HG02678 (cell line): Measurements from ENCODE around the gene ITGB1BP1.

Experiments
- ATAC-seq: cut with Tn5 transposase; IDR thresholded peaks from one replicate; pipeline ENCODE4 v1.9.1; 2021; ENCODE audit warnings: mild to moderate bottlenecking, moderate library complexity; ENCODE audit not compliant: unreplicated experiment

Gene ITGB1BP1, protein sequence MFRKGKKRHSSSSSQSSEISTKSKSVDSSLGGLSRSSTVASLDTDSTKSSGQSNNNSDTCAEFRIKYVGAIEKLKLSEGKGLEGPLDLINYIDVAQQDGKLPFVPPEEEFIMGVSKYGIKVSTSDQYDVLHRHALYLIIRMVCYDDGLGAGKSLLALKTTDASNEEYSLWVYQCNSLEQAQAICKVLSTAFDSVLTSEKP

DNA sequence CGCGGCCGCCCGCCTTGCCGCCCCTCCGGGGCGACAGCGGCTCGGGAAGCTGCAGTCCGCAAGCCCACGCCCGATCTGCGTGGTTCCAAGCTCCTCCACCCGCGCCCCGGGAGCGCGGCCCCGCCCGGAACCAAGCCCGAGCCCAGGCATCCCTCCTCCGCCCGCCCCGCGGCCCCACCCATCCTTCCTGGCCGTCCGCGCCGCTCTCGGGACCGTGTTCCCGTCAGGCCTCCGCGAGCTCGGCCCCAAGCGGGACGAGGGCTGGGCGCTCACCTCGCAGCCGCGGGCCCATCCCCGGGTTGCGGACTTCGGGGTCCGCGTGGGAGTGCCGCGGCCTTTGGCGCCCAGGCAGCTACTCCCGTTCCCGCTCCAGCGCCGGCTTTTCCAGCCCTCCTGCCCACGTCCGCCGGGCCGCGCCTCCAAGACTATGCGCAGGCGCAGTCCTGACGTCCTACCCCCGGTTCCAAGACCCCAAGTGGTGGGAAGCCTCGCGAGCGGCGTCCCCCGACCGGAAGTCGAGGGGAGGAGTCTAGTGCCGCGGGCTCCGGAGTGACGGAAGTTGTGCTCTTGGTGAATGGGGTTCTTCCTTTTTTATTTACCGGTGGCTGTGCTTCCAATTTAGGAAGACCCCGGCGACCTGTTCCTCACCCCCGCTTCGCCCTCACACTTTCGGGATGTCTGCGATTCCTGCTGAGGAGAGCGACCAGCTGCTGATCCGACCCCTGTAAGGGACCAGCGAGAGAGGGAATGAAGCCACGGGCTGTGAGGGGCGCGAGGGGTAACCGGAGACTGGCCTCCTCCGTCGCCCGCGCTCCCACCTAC is at the start of gene ITGB1BP1, which contains the start of gene CPSF3:
Gene ITGB1BP1, minus strand, starts transcription at position 429 of the 822 bp plus-strand sequence. CDS start 4,831 bp downstream, outside the sequence.
Gene CPSF3, plus strand, starts transcription at position 555 of the 822 bp plus-strand sequence. Its CDS starts 120 bp downstream, at position 675.
- peak; percentile 86 for ATAC-seq

DNA sequence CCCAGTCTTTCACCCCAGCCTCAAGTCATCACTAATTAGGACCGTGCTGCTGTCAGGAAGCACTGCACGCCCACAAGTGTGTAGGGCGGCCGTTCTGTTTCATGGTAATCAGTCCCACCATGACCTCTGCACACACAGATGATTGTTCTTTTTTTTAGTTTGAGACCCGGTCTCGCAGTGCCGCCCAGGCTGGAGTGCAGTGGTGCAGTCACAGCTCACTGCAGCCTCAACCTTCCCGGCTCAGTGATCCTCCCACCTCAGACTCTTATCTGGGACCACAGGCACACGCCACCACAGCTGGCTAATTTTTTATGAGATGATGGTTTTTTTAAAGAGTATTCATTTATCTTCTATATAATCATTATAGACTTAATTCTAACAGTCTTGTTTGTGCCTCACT is 49.2 kb upstream of the ITGB1BP1 start:
- ATAC-seq = no peak

DNA sequence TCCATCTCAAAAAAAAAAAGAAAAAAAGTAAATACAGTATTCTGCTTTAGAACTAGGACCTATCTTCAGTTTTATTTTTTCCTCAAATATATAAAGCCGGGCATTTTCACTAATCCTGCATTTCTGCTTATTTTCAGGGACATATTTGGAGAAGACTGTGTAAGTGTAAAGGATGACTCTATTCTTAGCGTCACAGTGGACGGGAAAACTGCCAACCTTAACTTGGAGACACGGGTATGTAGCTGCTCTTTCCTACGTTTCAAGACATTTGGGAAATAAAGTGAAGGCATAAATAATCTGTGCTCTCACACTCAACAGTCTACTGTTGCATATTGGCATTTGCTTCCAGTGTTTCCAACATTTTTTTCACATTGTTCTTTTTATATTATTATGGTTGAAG is 47.9 kb upstream of the ITGB1BP1 start:
- ATAC-seq = no peak

DNA sequence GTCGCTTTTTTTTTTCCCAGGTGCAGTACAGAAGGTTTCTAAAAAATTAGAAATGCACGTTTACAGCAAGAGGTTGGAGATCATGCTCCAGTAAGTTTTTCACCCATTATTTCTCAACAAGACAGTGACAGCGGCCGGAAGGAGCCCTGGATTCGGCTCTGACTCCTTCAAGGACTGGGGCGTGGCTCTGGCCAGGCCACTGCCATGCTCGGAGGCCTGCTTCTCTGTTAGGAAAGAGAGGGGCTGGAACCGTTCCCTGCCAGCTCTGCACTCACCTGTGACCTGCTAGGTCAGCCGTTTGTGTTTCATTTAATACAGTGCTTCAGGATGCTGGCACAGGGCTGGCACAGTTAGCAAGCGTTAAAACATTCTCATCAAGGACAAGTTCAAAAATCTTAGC is 44.4 kb upstream of the ITGB1BP1 start:
- no peak for ATAC-seq

DNA sequence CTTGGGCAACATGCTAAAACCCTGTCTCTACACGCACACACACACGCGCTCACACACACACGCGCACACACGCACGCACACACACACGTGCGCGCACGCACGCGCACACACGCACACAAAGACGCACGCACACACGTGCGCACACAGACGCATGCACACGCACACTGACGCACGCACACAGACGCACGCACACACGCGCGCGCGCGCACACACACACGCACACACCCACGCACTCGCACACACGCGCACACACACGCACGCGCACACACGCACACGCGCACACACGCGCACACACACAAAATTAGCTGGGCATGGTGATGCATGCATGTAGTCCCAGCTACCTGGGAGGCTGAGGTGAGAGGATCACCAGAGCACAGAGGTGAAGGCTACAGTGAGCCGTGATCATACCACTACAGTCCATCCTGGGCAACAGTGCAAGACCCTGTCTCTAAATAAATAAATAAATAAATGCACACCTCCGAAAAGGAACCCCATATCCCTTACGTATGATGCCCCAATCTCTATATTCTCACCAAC is 42.9 kb upstream of the ITGB1BP1 start:
- no peak for ATAC-seq

DNA sequence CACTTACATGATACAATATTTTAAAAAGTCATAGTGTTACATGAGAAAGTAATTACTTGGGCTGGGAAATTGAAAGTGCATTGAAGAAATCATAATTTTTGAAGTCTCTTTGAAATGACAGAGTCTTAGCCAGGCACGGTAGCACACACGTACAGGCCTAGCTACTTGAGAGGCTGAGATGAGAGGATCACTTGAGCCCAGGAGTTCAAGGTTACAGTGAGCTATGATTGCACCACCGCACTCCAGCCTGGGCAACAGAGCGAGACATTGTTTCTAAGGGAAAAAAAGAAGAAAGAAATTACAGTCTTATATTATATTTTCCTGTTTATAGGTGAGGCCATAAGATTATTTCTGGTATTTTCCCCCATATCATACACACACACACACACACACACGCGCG is 41.8 kb upstream of the ITGB1BP1 start:
- no peak for ATAC-seq

DNA sequence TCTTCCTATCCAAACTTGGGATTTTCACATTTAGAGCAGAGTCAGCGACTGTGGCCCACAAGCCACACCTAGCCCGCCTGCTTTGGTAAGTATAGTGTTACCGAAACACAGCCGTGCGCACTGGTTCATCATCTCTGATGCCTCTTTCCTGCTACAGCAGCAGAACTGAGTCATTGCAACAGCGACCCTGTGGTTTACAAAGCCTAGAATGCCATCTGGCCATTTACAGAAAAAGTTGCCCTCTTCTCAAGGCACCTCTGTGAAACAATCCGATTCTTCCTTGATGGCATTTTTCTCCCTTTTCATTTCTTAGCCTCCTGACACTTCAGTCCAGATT is 40.3 kb upstream of the ITGB1BP1 start:
- no peak for ATAC-seq

DNA sequence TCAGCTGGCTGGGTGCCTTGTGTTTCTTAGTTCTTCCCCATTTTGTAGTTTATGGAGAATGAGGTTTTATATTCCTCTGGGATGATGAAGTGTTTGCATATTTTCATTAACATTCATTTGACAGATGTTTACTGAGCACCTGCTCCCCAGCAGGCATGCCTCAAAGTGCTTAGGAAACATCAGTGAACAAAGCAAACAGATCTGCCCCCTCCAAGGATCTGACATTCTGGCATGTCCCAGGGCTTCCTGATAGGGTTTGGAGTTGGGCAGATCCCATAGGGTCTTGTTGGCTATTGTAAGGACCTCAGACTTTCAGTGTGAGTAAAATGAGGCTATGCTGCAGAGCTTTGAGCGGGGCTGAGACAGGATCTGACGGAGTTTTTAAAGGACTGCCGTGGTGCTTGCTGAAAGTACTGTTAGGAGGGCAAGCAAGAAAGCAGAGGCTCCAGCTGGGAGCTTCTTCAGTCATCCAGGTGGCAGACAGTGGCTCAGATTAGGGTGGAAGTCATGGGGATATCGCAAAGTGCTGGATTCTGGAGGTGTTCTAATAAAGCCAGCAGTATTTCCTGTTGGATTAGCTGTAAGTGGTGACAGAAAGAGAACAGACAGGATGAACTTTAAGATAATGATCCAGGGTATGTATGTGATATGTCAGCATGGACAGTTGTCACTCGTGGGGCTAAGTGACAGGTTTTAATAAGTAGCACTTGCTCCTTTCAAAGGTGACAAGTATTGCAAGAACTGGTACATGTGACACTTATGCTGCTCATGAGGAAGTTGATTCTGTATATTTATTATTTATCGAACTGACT is 39.8 kb upstream of the ITGB1BP1 start:
- no peak for ATAC-seq

DNA sequence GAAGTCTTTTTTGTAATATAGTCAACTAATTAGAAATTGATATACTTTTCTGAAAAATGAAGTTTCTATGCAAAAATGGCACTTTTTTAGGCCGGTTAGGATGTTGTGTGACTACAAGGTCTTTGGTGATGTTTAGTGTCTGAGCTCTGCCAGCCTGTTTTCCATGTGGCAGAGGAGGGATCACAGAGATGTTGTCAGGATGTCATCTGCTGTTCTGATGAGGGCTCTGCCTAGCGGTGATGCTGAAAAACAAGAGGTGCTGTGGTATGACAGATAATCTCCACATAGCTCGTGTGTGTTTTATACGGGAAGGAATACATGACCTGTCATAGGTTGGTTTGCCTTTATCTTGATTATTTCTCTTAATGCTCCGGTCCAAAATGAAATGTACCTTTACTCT is 39.0 kb upstream of the ITGB1BP1 start:
- no peak for ATAC-seq

DNA sequence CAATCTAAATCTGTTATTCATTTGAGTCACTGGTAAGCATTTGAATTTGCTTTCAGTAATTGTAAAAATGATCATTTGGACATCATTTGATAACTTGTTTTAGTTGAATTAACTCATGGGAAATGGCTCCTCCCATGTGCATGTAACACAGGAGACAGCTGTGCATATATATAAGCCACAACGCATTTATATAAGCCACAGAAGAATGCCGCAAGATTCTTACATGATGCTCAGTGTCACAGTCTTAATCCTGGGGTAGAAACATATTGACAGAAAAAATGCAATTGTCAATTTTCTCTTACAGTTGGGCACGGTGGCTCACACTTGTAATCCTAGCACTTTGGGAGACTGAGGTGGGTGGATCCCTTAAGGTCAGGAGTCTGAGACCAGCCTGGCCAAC is 37.8 kb upstream of the ITGB1BP1 start:
- ATAC-seq = no peak

DNA sequence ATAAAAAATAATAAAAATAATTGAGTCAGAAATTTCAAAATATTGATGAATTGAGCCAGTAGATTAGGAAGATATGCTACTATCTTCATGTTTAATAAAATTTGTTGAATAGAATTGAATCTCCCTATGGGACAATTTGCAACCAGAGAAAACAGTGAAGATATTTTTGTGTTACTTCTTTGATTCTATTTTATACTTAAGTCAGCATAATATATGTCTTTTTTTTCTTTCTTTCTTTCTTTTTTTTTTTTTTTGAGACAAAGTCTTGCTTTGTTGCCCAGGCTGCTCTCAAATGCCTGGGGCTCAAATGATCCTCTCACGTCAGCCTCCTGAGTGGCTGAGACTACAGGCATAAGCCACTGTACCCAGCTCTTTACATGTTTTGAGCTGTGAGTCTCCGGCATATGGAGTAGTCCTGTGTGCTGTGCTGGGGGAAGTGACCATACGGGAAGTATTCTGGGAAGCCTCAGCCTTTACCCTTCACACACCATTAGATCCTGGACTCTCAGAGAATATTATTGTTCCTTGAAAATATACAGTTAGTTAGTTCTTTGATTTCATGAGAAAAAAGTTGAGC is 37.2 kb upstream of the ITGB1BP1 start:
- ATAC-seq = no peak

DNA sequence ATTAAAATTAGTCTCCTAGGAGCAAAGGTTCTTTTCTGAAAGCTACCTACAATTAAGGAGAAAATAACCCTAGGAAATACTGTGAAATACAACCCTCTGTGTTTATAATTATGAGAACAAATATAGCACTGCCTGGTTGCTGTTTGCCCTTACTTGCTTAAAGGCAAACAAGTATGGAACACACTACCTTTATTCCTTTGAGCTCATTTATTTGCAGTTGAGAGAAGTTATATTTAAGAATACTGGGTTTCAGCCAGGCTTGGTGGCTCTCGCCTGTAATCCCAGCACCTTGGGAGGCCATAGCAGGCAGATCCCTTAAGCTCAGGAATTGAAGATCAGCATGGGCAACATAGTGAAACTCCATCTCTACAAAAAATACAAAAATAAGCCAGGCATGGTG is 27.9 kb upstream of the ITGB1BP1 start:
- ATAC-seq = no peak

DNA sequence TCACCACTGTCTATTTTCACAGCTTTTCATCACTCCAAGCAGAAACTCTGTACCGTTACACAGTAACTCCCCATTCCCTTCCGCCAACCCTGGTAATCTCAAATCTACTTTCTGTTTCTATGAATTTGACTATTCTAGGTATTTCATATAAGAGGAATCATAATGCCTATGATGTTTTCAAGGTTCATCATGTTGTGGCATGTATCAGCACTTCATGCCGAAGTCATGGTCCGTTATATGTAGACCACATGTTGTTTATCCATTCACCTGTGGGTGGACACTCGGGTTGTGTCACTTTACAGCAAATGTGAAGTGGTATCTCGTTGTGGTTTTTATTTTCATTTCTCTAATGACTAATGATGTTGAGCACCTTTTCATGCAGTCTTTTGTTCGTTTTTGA is 21.8 kb upstream of the ITGB1BP1 start:
- no peak for ATAC-seq

DNA sequence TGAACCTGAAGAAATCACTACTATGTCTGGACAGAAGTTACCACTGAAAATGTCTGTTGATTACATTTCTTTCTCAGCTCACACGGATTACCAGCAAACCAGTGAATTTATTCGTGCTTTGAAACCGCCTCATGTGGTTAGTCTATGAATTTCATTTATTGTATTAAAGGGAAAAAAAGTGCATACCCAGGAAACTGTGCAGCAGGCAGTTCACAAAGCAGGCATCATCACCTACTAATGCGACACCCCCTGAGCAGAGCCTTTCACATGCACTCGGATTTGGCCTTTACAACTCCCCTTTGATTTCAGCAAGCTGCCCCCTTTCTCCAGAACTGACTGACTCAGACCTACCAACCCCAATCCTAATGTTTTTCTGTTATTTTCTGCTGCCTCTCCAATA is 20.2 kb upstream of the ITGB1BP1 start:
- ATAC-seq = no peak

DNA sequence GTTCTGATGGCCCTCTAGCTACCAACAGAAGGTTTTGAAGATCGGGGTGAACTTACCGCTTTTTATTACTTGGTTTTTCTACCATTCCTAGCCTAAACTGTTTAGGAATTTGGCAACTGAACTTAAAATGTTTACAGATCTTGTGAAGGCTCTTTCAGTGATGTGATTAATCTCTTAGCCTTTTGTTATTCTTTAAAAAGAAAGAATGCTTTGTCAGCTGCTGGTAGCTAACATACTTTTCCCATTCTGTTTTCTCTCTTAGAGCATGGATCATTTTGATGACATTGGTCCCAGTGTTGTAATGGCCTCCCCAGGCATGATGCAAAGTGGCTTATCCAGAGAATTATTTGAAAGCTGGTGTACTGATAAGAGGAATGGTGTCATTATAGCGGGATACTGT is 18.2 kb upstream of the ITGB1BP1 start:
- ATAC-seq = no peak

DNA sequence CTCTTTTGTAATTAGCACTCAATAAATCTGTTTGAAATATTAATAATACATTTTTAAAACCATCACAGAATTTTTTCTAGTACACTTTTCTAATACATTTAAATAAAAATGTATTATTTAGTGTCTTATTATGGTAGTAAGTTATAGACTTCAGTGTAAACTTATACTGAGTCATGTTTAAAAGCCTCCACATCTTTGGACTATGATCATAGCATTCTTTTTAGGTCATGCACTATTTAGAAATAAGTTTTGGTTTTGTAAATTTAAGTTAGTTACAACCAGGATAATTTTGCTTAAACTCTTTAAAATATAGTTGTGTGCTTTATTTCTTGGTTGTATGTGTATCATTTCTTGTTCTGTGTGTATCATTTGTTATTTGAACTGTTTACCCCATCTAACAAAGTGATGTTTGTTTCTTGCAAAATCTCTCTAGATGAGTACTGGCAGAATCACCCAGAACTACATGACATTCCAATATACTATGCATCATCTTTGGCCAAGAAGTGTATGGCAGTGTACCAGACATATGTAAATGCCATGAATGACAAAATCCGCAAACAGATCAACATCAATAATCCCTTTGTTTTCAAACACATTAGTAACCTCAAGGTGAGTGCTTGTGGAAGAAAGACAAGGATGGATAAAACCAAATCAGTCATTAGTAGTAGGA is 16.9 kb upstream of the ITGB1BP1 start:
- ATAC-seq = no peak

DNA sequence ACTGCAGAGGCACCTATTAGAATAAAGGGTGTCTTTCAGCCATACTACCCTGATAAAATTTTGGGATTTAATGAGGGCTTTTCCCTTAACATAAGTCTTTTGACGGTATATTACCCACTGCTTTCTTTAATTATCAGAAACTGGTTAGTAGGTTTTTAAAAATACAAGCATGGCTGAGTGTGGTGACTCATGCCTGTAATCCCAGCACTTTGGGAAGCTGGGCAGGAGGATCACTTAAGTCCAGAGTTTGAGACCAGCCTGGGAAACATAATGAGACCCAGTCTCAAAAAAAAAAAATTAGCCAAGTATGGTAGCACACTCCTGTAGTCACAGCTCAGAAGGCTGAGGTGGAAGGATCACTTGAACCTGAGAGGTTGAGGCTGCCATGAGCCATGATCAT is 16.2 kb upstream of the ITGB1BP1 start:
- no peak for ATAC-seq

DNA sequence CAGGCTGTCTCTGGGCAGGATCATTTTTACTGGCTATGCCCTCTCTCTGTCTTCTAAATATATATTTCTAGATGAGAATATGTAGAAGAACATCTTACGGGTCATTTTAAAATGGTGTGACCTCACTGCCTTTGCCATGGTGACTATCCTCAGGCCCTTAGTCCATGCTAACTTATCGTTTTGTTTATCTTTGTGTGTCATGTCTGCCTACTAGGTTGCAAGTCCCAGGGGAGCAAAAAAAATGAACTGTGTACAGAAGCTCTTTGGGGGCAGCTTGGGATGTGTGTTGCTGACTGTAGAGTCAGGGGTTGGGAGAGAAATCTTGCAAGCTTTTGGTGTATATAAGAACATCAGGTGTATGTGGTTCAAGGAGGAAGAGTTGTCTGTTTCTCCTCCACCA is 11.2 kb upstream of the ITGB1BP1 start:
- ATAC-seq = no peak

DNA sequence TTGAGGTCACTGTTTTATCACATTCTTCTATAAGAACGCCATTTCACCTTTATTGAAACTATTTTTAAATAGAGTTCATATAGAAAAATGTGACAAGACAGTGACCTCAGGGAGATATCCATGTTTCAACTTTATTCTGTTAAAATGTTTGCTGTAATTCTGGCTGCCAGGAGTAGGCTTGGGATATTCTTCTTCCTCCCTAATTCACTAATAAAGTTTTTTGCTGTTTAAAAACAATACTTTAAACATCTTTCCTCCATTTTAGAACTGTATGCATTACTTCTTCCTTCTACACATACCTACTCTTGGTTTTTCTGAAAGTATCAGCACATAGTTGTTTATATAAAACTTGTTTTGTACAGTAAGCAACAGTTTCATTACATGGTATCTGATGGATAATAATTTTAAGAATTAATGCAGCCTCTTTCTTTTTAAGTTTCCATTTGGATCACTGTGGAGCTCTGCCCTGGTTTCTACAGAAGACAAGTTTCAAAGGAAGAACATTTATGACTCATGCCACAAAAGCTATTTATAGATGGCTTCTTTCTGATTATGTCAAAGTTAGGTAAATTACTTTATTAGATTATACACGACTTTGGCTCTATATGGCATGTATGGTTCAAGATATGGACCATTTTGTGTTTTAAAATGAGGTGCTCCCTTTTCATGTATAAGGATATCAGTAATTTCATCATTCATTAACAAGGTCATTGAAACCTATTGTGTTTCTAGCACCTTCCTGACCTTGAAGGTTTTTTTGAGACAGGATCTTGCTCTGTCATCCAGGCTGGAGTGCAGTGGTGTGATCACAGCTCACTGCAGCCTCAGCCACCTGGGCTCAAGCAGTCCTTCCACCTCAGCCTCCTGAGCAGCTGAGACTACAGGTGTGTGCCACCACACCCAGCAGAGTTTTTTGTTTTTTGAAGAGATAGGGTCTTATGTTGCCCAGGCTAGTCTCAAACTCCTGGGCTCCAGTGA is 7.3 kb upstream of the ITGB1BP1 start:
- no peak for ATAC-seq
